GM23338 (cell line): ENCODE results near the gene HSD3B7. TPM values are rescaled to one million over a fixed set of nuclear protein-coding genes. Genes with fewer than 3 reads are reported as not detected.

Experiments used
- ATAC-seq: fragments of 200-7000 bp; cut with Tn5 transposase; 3 replicates; pipeline ENCODE4 v1.9.1; 2020
- DNase-seq: peaks from one replicate; pipeline ENCODE4 v3.0.0-alpha.2; 2015; ENCODE audit warnings: low spot score
- H2AFZ ChIP-seq: fragments of 200-600 bp; sonication (generic); 2 replicates; pipeline ENCODE4 v1.8.0; 2016; ENCODE audit warnings: antibody characterized with exemption, mild to moderate bottlenecking, moderate library complexity
- H3F3A ChIP-seq: fragments of 200-600 bp; sonication (generic); replicated peaks from 2 replicates; pipeline ENCODE4 v1.8.0; 2017; ENCODE audit warnings: antibody characterized with exemption, mixed run types, low read depth
- H3K27ac ChIP-seq: fragments of 200-600 bp; sonication (generic); 2 replicates; pipeline ENCODE4 v1.6.1; 2016; ENCODE audit warnings: low read depth
- H3K27me3 ChIP-seq: fragments of 200-600 bp; sonication (generic); 2 replicates; pipeline ENCODE4 v1.8.0; 2016; ENCODE audit warnings: mild to moderate bottlenecking, mixed run types, moderate library complexity; ENCODE audit not compliant: insufficient read depth
- H3K36me3 ChIP-seq: fragments of 200-600 bp; sonication (generic); 2 replicates; pipeline ENCODE4 v1.8.0; 2016; ENCODE audit warnings: mild to moderate bottlenecking; ENCODE audit not compliant: insufficient read depth
- H3K4me1 ChIP-seq: fragments of 200-600 bp; sonication (generic); 2 replicates; pipeline ENCODE4 v1.8.0; 2016; ENCODE audit warnings: mild to moderate bottlenecking, moderate library complexity; ENCODE audit not compliant: insufficient read depth
- H3K4me2 ChIP-seq: fragments of 200-600 bp; sonication (generic); 2 replicates; pipeline ENCODE4 v1.7.1; 2017; ENCODE audit warnings: mixed run types
- H3K4me3 ChIP-seq: fragments of 200-600 bp; sonication (generic); 2 replicates; pipeline ENCODE4 v1.6.1; 2016; ENCODE audit warnings: mixed run types
- H3K79me2 ChIP-seq: fragments of 200-600 bp; sonication (generic); replicated peaks from 2 replicates; pipeline ENCODE4 v1.8.0; 2017; ENCODE audit warnings: mild to moderate bottlenecking; ENCODE audit not compliant: insufficient read depth
- H3K9me2 ChIP-seq: fragments of 200-600 bp; sonication (generic); 2 replicates; pipeline ENCODE4 v1.8.0; 2017; ENCODE audit not compliant: insufficient read depth
- H4K20me1 ChIP-seq: fragments of 200-600 bp; sonication (generic); replicated peaks from 2 replicates; pipeline ENCODE4 v1.8.0; 2017; ENCODE audit warnings: mild to moderate bottlenecking; ENCODE audit not compliant: insufficient read depth
- H3K27ac Mint-ChIP-seq: 2 replicates; pipeline ENCODE4 v1.8.0; 2020; ENCODE audit warnings: inconsistent platforms, mild to moderate bottlenecking, moderate library complexity, mixed read lengths
- H3K27me3 Mint-ChIP-seq: 3 replicates; pipeline ENCODE4 v1.8.0; 2022; ENCODE audit warnings: low read depth, mild to moderate bottlenecking, moderate library complexity, mixed read lengths, inconsistent platforms; ENCODE audit not compliant: insufficient read depth, poor library complexity
- H3K36me3 Mint-ChIP-seq: 3 replicates; pipeline ENCODE4 v1.8.0; 2021; ENCODE audit warnings: low read depth, mild to moderate bottlenecking, inconsistent platforms, moderate library complexity, mixed read lengths
- H3K4me1 Mint-ChIP-seq: 3 replicates; pipeline ENCODE4 v1.8.0; 2020; ENCODE audit warnings: mild to moderate bottlenecking, inconsistent platforms, mixed read lengths
- H3K4me3 Mint-ChIP-seq: 3 replicates; pipeline ENCODE4 v1.8.0; 2021; ENCODE audit warnings: moderate library complexity, mild to moderate bottlenecking, inconsistent platforms, mixed read lengths
- H3K9me3 Mint-ChIP-seq: 3 replicates; pipeline ENCODE4 v1.8.0; 2020; ENCODE audit warnings: moderate library complexity, mild to moderate bottlenecking, inconsistent platforms, mixed read lengths
- EZH2phosphoT487 ChIP-seq: fragments of 200-600 bp; sonication (generic); IDR thresholded peaks from one replicate; pipeline ENCODE4 v1.8.1; 2018; ENCODE audit warnings: antibody characterized with exemption; ENCODE audit not compliant: unreplicated experiment
- JUNB ChIP-seq: IDR thresholded peaks from one replicate; pipeline ENCODE4 v1.6.1; 2016; ENCODE audit warnings: antibody characterized with exemption; ENCODE audit not compliant: unreplicated experiment
- NANOG ChIP-seq: IDR thresholded peaks from 2 replicates; pipeline ENCODE4 v1.6.1; 2016; ENCODE audit warnings: antibody characterized with exemption, borderline replicate concordance
- POLR2AphosphoS5 ChIP-seq: IDR thresholded peaks from 2 replicates; pipeline ENCODE4 v1.6.1; 2016; ENCODE audit warnings: antibody characterized with exemption, low read depth
- STAT1 ChIP-seq: IDR thresholded peaks from one replicate; pipeline ENCODE4 v1.6.1; 2016; ENCODE audit warnings: antibody characterized with exemption; ENCODE audit not compliant: unreplicated experiment
- ZNF114 ChIP-seq: fragments of 250-450 bp; sonication (Bioruptor Pico); IDR thresholded peaks from 2 replicates; pipeline ENCODE4 v1.5.0; 2020; ENCODE audit warnings: mild to moderate bottlenecking, moderate library complexity
- polyA plus RNA-seq: library from polyadenylated mRNA; unstranded; fragments of >200 nt; fragmentation: Nextera tagmentation; extraction: Ambion mirVana; gene quantifications from 2 replicates; pipeline ENCODE4 v1.2.1, GENCODE V29; 2016
- total RNA-seq: library from RNA; depleted of rRNA; stranded (reverse); fragments of >200 nt; shearing (Covaris generic); gene quantifications from 2 replicates; pipeline ENCODE4 v1.2.3, GENCODE V29; 2014
- TF ChIP-seq, protein P1 (sequence below): fragments of 250-450 bp; sonication (Bioruptor Pico); IDR thresholded peaks from 2 replicates; pipeline ENCODE4 v1.5.0; 2020; ENCODE audit warnings: mild to moderate bottlenecking, moderate library complexity

The HSD3B7 gene
- total and polyA plus RNA-seq, 2 experiments from 2014 or later = 4.3 to 12.2 TPM

DNA sequence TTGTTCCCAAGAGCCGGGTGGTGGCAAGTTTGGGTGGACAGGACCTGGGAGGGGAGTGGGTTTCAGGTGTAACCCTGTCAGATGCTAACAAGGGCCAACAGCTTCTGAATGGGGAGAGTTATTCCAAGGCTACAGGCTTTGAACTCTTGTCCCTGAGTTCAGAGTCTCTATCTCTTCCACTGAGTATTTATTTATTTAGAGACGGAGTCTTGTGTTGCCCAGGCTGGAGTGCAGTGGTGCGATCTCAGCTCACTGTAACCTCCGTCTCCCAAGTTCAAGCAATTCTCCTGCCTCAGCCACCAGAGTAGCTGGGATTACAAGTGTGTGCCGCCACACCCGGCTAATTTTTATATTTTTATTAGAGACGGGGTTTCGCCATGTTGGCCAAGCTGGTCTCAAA is 30.0 kb upstream of the HSD3B7 start (continued):
- TF ChIP-seq, protein P1, sequence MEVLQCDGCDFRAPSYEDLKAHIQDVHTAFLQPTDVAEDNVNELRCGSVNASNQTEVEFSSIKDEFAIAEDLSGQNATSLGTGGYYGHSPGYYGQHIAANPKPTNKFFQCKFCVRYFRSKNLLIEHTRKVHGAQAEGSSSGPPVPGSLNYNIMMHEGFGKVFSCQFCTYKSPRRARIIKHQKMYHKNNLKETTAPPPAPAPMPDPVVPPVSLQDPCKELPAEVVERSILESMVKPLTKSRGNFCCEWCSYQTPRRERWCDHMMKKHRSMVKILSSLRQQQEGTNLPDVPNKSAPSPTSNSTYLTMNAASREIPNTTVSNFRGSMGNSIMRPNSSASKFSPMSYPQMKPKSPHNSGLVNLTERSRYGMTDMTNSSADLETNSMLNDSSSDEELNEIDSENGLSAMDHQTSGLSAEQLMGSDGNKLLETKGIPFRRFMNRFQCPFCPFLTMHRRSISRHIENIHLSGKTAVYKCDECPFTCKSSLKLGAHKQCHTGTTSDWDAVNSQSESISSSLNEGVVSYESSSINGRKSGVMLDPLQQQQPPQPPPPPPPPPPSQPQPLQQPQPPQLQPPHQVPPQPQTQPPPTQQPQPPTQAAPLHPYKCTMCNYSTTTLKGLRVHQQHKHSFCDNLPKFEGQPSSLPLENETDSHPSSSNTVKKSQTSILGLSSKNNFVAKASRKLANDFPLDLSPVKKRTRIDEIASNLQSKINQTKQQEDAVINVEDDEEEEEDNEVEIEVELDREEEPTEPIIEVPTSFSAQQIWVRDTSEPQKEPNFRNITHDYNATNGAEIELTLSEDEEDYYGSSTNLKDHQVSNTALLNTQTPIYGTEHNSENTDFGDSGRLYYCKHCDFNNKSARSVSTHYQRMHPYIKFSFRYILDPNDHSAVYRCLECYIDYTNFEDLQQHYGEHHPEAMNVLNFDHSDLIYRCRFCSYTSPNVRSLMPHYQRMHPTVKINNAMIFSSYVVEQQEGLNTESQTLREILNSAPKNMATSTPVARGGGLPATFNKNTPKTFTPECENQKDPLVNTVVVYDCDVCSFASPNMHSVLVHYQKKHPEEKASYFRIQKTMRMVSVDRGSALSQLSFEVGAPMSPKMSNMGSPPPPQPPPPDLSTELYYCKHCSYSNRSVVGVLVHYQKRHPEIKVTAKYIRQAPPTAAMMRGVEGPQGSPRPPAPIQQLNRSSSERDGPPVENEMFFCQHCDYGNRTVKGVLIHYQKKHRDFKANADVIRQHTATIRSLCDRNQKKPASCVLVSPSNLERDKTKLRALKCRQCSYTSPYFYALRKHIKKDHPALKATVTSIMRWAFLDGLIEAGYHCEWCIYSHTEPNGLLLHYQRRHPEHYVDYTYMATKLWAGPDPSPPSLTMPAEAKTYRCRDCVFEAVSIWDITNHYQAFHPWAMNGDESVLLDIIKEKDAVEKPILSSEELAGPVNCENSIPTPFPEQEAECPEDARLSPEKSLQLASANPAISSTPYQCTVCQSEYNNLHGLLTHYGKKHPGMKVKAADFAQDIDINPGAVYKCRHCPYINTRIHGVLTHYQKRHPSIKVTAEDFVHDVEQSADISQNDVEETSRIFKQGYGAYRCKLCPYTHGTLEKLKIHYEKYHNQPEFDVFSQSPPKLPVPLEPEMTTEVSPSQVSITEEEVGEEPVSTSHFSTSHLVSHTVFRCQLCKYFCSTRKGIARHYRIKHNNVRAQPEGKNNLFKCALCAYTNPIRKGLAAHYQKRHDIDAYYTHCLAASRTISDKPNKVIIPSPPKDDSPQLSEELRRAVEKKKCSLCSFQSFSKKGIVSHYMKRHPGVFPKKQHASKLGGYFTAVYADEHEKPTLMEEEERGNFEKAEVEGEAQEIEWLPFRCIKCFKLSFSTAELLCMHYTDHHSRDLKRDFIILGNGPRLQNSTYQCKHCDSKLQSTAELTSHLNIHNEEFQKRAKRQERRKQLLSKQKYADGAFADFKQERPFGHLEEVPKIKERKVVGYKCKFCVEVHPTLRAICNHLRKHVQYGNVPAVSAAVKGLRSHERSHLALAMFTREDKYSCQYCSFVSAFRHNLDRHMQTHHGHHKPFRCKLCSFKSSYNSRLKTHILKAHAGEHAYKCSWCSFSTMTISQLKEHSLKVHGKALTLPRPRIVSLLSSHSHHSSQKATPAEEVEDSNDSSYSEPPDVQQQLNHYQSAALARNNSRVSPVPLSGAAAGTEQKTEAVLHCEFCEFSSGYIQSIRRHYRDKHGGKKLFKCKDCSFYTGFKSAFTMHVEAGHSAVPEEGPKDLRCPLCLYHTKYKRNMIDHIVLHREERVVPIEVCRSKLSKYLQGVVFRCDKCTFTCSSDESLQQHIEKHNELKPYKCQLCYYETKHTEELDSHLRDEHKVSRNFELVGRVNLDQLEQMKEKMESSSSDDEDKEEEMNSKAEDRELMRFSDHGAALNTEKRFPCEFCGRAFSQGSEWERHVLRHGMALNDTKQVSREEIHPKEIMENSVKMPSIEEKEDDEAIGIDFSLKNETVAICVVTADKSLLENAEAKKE = no peak
- no peak for TF ChIP-seq ZNF114 (CRISPR knock-in tag)
- TF ChIP-seq STAT1 = no peak
- TF ChIP-seq EZH2phosphoT487 = no peak
- no peak for TF ChIP-seq JUNB
- TF ChIP-seq NANOG = no peak

DNA sequence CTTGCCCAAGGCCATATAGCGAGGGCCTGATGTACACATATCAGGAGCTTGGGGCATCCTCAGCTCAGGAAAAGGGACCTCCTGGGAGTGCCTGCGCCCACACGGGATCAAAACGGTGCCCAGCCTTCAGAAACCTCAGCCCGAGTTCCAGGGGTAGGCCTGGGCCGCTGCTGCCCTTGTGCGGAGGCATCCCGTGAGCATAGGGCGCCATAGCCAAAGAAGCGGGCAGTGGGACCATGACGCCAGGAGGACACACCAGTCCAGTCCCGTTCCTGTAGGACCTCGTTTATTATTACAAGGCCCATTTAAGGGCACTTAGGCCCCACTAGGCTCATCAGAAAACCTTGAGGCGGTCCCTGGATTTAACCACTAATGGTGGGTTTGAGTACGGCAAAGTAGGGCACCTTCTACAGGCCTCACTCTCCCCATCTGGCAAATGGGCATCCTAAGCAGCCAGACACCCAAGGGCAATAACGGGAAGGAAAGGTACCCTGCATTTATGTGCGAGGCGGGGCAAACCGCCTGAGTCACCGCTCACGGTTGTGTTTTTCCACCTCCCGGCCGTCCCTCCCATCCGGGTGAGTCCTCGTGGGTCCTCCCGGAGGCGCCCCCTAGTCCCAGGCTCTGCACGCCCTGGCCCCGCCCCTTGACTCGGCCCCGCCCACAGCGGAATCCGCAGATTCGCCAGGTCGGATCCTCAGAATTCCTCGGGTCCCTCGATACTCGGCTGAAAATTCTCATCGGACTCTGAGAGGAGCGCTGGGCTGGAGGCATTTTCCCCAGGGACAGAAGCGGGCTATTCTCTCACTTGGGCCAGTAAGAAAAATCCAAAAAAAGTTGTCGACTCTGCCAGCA is 28.2 kb upstream of the HSD3B7 start:
- Histone ChIP-seq H3K4me3 (peak overlapping the region; percentile 100), H3K27me3 (no peaks in the 10 kb centered on the region), H3K79me2 (peaks cover 29% of the 10 kb centered on the region), H2AFZ (peak overlapping the region; percentile 100), H3K36me3 (peaks cover 29% of the 10 kb centered on the region), H3K9me2 (no peaks in the 10 kb centered on the region), H3K4me2 (peak overlapping the region; percentile 99), H3K27ac (peak overlapping the region; percentile 100), H3K4me1 (no peaks in the 10 kb centered on the region), H3F3A (peaks cover 27% of the 10 kb centered on the region), H4K20me1 (peaks cover 21% of the 10 kb centered on the region)
- peak overlapping the region; percentile 100 for H3K27ac Mint-ChIP-seq
- ATAC-seq (peak; percentile 62), DNase-seq (peak; percentile 93)
- no peaks in the 10 kb centered on the region for H3K9me3 Mint-ChIP-seq
- peaks cover 13% of the 10 kb centered on the region for H3K4me1 Mint-ChIP-seq
- peaks cover 34% of the 10 kb centered on the region for H3K36me3 Mint-ChIP-seq
- H3K27me3 Mint-ChIP-seq = peaks cover 13% of the 10 kb centered on the region
- peak overlapping the region; percentile 94 for H3K4me3 Mint-ChIP-seq
- TF ChIP-seq, protein P1 = no peak
- peak; percentile 47 for TF ChIP-seq POLR2AphosphoS5
- TF ChIP-seq STAT1 = no peak
- TF ChIP-seq ZNF114 (CRISPR knock-in tag) = no peak
